OCI-LY7 (cell line): ENCODE measurements around the gene SPACA9. TPM values are rescaled to one million over a fixed set of nuclear protein-coding genes. Genes with fewer than 3 reads are reported as not detected.

ENCODE experiments used
- BruUV-seq: library from RNA; stranded (reverse); fragments of 400-500 nt; replicated peaks from 2 replicates; lab custom pipeline; 2021; lab: Mats Ljungman, UMichigan
- CTCF ChIA-PET: fragments of 300-600 bp; sonication (Branson Sonifier 250); formaldehyde crosslinking; loops from one replicate; lab custom pipeline; 2022; ENCODE audit warnings: antibody characterized with exemption; ENCODE audit not compliant: unreplicated experiment; lab: Charles Lee
- POLR2A ChIA-PET: fragments of 300-600 bp; sonication (Branson Sonifier 250); formaldehyde crosslinking; loops from one replicate; lab custom pipeline; 2022; ENCODE audit warnings: antibody characterized with exemption; lab: Charles Lee
- DNase-seq: peaks from one replicate; pipeline ENCODE4 v3.0.0-alpha.2; 2015; ENCODE audit warnings: low spot score
- H2AFZ ChIP-seq: fragments of 200-600 bp; sonication (generic), shearing (Covaris generic); 2 replicates; pipeline ENCODE4 v1.6.1; 2014; ENCODE audit warnings: mild to moderate bottlenecking, antibody characterized with exemption, low read length, moderate library complexity
- H3K27ac ChIP-seq: fragments of 200-600 bp; sonication (generic); 2 replicates; pipeline ENCODE4 v1.5.1; 2014; ENCODE audit warnings: mixed run types, low read depth, mild to moderate bottlenecking, moderate library complexity, low read length, inconsistent platforms; ENCODE audit not compliant: poor library complexity, severe bottlenecking
- H3K36me3 ChIP-seq: fragments of 200-600 bp; sonication (generic); 2 replicates; pipeline ENCODE4 v1.6.1; 2014; ENCODE audit warnings: mild to moderate bottlenecking, antibody characterized with exemption, low read length, moderate library complexity, mixed read lengths; ENCODE audit not compliant: insufficient read depth
- H3K4me1 ChIP-seq: fragments of 200-600 bp; sonication (generic); 2 replicates; pipeline ENCODE4 v1.5.1; 2014; ENCODE audit warnings: mild to moderate bottlenecking, low read length; ENCODE audit not compliant: insufficient read depth, poor library complexity, severe bottlenecking
- H3K4me2 ChIP-seq: fragments of 200-600 bp; sonication (generic); 2 replicates; pipeline ENCODE4 v1.6.1; 2014; ENCODE audit warnings: mild to moderate bottlenecking, low read length
- H3K4me3 ChIP-seq: fragments of 200-600 bp; sonication (generic); 2 replicates; pipeline ENCODE4 v1.5.1; 2014; ENCODE audit warnings: mild to moderate bottlenecking, low read depth, low read length; ENCODE audit not compliant: poor library complexity, severe bottlenecking
- H3K79me2 ChIP-seq: fragments of 200-600 bp; sonication (generic); 2 replicates; pipeline ENCODE4 v1.6.1; 2016; ENCODE audit warnings: low read depth, mild to moderate bottlenecking, low read length, moderate library complexity, mixed read lengths; ENCODE audit not compliant: insufficient read depth
- H3K9me2 ChIP-seq: fragments of 200-600 bp; sonication (generic); 2 replicates; pipeline ENCODE4 v1.6.1; 2016; ENCODE audit warnings: mild to moderate bottlenecking, low read length, mixed read lengths; ENCODE audit not compliant: insufficient read depth
- H3K9me3 ChIP-seq: fragments of 200-600 bp; sonication (generic); 2 replicates; pipeline ENCODE4 v1.6.1; 2014; ENCODE audit warnings: mild to moderate bottlenecking, mixed run types, low read length, mixed read lengths
- H4K20me1 ChIP-seq: fragments of 200-600 bp; sonication (generic); 2 replicates; pipeline ENCODE4 v1.6.1; 2014; ENCODE audit warnings: mild to moderate bottlenecking, antibody characterized with exemption, low read length, moderate library complexity, mixed read lengths; ENCODE audit not compliant: insufficient read depth
- EZH2phosphoT487 ChIP-seq: fragments of 200-600 bp; sonication (generic); IDR thresholded peaks from 2 replicates; pipeline ENCODE4 v1.6.1; 2018; ENCODE audit warnings: low read depth, borderline replicate concordance, mild to moderate bottlenecking, mixed run types, antibody characterized with exemption, low read length, moderate library complexity, mixed read lengths
- intact Hi-C: fragments of 100-400 bp; cut with micrococcal nuclease; formaldehyde crosslinking; loops from one replicate; pipeline ENCODE4 v1.10.0; 2022; ENCODE audit not compliant: unreplicated experiment
- total RNA-seq, 2 experiments: library from RNA; depleted of rRNA in 1 of 2; stranded (reverse); fragments of >200 nt in 1 of 2; shearing (Covaris generic) in 1 of 2; gene quantifications; 2 replicates each; pipeline ENCODE4 v1.2.3, GENCODE V29; 2014 to 2022
- TF ChIP-seq, protein P1 (sequence below): fragments of 200-600 bp; sonication (generic); conservative IDR thresholded peaks from 2 replicates; pipeline ENCODE4 v1.5.1; 2014; ENCODE audit warnings: mild to moderate bottlenecking, antibody characterized with exemption, low read length, moderate library complexity, mixed read lengths

SPACA9 gene
- total RNA-seq, 2 experiments from 2014 or later, result 1.1 to 5.7 TPM

DNA sequence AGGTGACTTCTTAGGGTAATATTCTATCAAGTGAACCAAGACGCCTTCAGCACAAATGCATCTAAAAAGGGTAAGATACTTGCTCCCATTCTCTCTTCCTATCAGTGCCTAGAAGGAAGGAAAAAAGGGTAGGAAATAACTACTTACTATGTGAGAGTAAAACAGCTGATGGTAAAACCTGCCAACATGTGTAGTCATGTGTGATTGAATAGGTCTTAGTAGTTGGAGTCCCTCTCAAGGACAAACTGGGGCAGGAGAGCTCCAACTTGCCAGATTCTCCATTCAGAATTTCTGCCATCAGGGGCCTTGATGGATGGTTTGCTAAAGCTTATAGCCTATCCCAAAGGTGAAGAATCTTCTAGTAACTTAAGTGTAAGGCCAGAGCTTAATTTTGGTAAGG lies 60.5 kb downstream of the SPACA9 start:
- Histone ChIP-seq H2AFZ (no peak overlapping the region), H3K27ac (no peak overlapping the region), H3K79me2 (peaks cover 65% of the 10 kb centered on the region), H3K4me1 (peaks cover 35% of the 10 kb centered on the region), H3K36me3 (peaks cover 13% of the 10 kb centered on the region), H3K9me2 (no peaks in the 10 kb centered on the region), H4K20me1 (peaks cover 16% of the 10 kb centered on the region; the same call in 1 of the 2 replicates), H3K9me3 (no peaks in the 10 kb centered on the region), H3K4me3 (no peak overlapping the region), H3K4me2 (no peak overlapping the region)
- intact Hi-C loops, result no loop called here
- ChIA-PET CTCF (no interaction called here), POLR2A (interaction anchor here (0.6 kb wide), 1 partner anchor 8 kb away, joined by 5 read pairs; no protein-coding TSS in a partner anchor)
- BruUV-seq, result no TSS peak
- no peak for DNase-seq
- TF ChIP-seq, protein P1, sequence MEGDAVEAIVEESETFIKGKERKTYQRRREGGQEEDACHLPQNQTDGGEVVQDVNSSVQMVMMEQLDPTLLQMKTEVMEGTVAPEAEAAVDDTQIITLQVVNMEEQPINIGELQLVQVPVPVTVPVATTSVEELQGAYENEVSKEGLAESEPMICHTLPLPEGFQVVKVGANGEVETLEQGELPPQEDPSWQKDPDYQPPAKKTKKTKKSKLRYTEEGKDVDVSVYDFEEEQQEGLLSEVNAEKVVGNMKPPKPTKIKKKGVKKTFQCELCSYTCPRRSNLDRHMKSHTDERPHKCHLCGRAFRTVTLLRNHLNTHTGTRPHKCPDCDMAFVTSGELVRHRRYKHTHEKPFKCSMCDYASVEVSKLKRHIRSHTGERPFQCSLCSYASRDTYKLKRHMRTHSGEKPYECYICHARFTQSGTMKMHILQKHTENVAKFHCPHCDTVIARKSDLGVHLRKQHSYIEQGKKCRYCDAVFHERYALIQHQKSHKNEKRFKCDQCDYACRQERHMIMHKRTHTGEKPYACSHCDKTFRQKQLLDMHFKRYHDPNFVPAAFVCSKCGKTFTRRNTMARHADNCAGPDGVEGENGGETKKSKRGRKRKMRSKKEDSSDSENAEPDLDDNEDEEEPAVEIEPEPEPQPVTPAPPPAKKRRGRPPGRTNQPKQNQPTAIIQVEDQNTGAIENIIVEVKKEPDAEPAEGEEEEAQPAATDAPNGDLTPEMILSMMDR, result no peak
- TF ChIP-seq EZH2phosphoT487, result no peak

Other genes with a start within 250 kb of the SPACA9 start
- gene DDX31, start 208.9 kb upstream of the SPACA9 start, total RNA-seq (2014; rRNA removed; shearing (Covaris generic)), result 23.0 and 28.8 TPM in 2 replicates
- 24.1 and 28.3 TPM in 2 replicates for gene DDX31, start 208.9 kb upstream of the SPACA9 start, total RNA-seq (2022)
- gene GTF3C4, start 208.4 kb upstream of the SPACA9 start, total RNA-seq (2014; rRNA removed; shearing (Covaris generic)), result 15.3 and 15.7 TPM in 2 replicates
- 18.6 and 19.0 TPM in 2 replicates for gene GTF3C4, start 208.4 kb upstream of the SPACA9 start, total RNA-seq (2022)
- gene AK8, start 614 bp upstream of the SPACA9 start, total RNA-seq (2014; rRNA removed; shearing (Covaris generic)), result not detected in 2 replicates
- gene AK8, start 614 bp upstream of the SPACA9 start, total RNA-seq (2022), result 0.27 TPM in 1 of 2 replicates, not detected in the other
- 17.9 and 28.7 TPM in 2 replicates for gene TSC1, start 65.7 kb downstream of the SPACA9 start, total RNA-seq (2014; rRNA removed; shearing (Covaris generic))
- 66.2 and 78.7 TPM in 2 replicates for gene TSC1, start 65.7 kb downstream of the SPACA9 start, total RNA-seq (2022)
- 0.50 TPM in 1 of 2 replicates, not detected in the other for gene GFI1B, start 99.8 kb downstream of the SPACA9 start, total RNA-seq (2014; rRNA removed; shearing (Covaris generic))
- gene GFI1B, start 99.8 kb downstream of the SPACA9 start, total RNA-seq (2022), result 3.3 and 4.9 TPM in 2 replicates
- gene GTF3C5, start 152.1 kb downstream of the SPACA9 start, total RNA-seq (2014; rRNA removed; shearing (Covaris generic)), result 91.9 and 97.0 TPM in 2 replicates
- 90.3 and 91.6 TPM in 2 replicates for gene GTF3C5, start 152.1 kb downstream of the SPACA9 start, total RNA-seq (2022)
- 0.39 and 1.2 TPM in 2 replicates for gene CEL, start 183.1 kb downstream of the SPACA9 start, total RNA-seq (2014; rRNA removed; shearing (Covaris generic))
- gene CEL, start 183.1 kb downstream of the SPACA9 start, total RNA-seq (2022), result 1.4 and 1.8 TPM in 2 replicates
- gene RALGDS, start 242.3 kb downstream of the SPACA9 start, total RNA-seq (2014; rRNA removed; shearing (Covaris generic)), result 22.0 and 28.2 TPM in 2 replicates
- gene RALGDS, start 242.3 kb downstream of the SPACA9 start, total RNA-seq (2022), result 23.8 and 28.6 TPM in 2 replicates